ENCODE results near the gene BRAT1. TPM values are rescaled to one million over a fixed set of nuclear protein-coding genes. Genes with fewer than 3 reads are reported as not detected.

Gene BRAT1
- total and polyA plus RNA-seq, 3 experiments from 2014 or later, result 35.0 to 41.9 (median 38.8) TPM

DNA sequence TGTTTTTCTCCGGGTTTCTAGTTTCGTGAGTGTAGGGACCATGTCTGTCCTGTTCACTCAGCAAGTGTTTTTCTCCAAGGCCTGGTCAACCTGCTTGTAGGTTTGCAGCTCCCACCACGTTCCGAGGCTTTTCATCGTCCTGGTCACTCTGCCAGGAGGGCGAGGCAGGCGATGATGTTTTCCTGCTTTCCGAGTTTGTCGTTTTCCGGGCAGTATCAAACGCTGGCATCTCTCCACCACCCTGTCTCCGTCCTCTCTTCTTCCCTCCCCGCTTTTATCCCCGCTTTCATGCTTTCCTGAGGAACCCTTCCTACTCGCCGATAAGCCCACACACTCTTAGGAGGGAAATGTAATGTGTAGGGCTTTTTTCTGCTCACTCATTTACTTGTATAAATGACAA is 14.7 kb upstream of the BRAT1 start:
- DNase-seq, result no peak
- Mint-ChIP-seq H3K36me3 (peaks cover 0 to 30% (median 19%) of the 10 kb centered on the region in 3 donors), H3K4me3 (no peak overlapping the region), H3K27ac (peak overlapping the region in 1 of 8 donors; percentile 10), H3K27me3 (no peaks in the 10 kb centered on the region), H3K9me3 (no peaks in the 10 kb centered on the region), H3K4me1 (peaks cover 0 to 8% (median 5%) of the 10 kb centered on the region in 3 donors)
- ChIA-PET POLR2A (no interaction called here), CTCF (no interaction called here)
- Histone ChIP-seq H3K27me3 (ENCODE audit: insufficient read depth, low read length, poor library complexity, severe bottlenecking) (no peaks in the 10 kb centered on the region), H3K4me1 (ENCODE audit: insufficient read depth, low read length) (no peaks in the 10 kb centered on the region), H3K9me3 (ENCODE audit: low read length) (no peaks in the 10 kb centered on the region), H3K27ac (ENCODE audit: low read depth, low read length) (no peak overlapping the region), H3K4me3 (ENCODE audit: low read length) (no peak overlapping the region), H3K36me3 (ENCODE audit: insufficient read depth, low read length) (no peaks in the 10 kb centered on the region)

DNA sequence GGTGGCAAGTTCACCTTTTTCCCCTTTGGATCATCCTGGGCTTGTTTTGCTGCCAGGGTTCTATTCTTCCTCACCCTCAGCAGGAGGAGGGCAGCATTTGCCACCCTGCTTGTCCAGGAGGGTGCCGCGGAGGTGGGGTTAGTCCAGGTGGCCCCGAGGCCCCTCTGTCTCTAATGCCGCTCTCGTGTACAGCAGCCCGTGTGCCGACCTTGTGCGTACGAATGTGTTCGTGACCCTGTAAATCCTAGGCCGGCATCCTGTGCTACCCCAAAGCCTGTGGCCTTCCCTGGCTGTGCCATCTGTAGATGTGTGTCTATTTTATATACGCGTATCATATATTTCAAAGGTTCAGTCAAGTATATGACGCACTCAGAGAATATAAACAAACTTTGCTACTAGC is 14.1 kb upstream of the BRAT1 start:
- H3K27ac Mint-ChIP-seq, result no peak overlapping the region
- H3K4me1 Mint-ChIP-seq, result peaks cover 0 to 8% (median 5%) of the 10 kb centered on the region in 3 donors
- CTCF ChIA-PET, result interaction anchor here (0.5 kb wide), 1 partner anchor 102 kb away, joined by 3 read pairs; no protein-coding TSS in a partner anchor
- Histone ChIP-seq H3K36me3 (ENCODE audit: insufficient read depth, low read length) (no peaks in the 10 kb centered on the region), H3K27me3 (ENCODE audit: insufficient read depth, low read length, poor library complexity, severe bottlenecking) (no peaks in the 10 kb centered on the region), H3K9me3 (ENCODE audit: low read length) (no peaks in the 10 kb centered on the region), H3K4me1 (ENCODE audit: insufficient read depth, low read length) (no peaks in the 10 kb centered on the region), H3K27ac (ENCODE audit: low read depth, low read length) (no peak overlapping the region), H3K4me3 (ENCODE audit: low read length) (no peak overlapping the region)
- DNase-seq, result no peak
- peaks cover 0 to 24% (median 15%) of the 10 kb centered on the region in 3 donors for H3K36me3 Mint-ChIP-seq
- POLR2A ChIA-PET, result no interaction called here
- no peaks in the 10 kb centered on the region for H3K9me3 Mint-ChIP-seq
- H3K27me3 Mint-ChIP-seq, result no peaks in the 10 kb centered on the region
- no peak overlapping the region for H3K4me3 Mint-ChIP-seq

DNA sequence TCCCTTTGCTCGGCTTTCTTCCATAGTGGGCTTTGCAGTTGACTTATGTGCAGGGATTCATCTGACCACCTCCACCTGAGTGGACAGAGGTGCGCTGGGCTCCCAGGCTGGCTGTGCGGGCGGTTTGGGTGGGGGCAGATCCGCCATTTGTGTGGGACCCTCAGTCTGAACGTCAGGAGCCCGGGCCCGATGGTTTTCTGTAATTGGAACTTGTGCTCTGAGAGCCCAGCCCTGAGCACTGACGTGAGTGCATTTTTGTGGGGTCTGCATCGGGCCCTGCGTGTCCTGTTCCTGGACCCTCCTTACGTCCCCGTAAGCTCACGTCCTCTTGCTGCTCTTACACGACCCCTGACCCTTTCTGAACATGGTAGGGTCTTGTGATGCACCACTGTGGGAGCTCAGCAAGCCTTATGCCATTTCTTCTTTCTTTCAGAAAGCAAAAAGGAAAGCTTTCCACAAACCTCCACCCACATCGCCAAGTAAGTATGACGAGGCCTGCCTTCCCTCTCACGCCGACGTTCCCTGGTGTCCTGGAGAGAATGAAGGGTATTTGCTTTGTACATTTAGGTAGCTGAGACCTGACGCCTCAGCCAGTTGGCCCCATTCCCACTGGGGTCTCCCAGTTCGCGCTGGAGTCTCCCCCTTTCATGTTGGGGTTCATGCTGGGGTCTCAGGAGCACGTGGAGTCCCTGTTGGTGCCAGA is 13.3 kb upstream of the BRAT1 start:
- H3K27me3 Mint-ChIP-seq, result no peaks in the 10 kb centered on the region
- peaks cover 0 to 17% (median 9%) of the 10 kb centered on the region in 3 donors for H3K36me3 Mint-ChIP-seq
- POLR2A ChIA-PET, result no interaction called here
- no peak overlapping the region for H3K4me3 ChIP-seq (ENCODE audit: low read length)
- no peak overlapping the region for H3K4me3 Mint-ChIP-seq
- H3K9me3 Mint-ChIP-seq, result no peaks in the 10 kb centered on the region
- H3K4me1 Mint-ChIP-seq, result peaks cover 0 to 8% (median 5%) of the 10 kb centered on the region in 3 donors
- no peak overlapping the region for H3K27ac Mint-ChIP-seq
- no peaks in the 10 kb centered on the region for H3K4me1 ChIP-seq (ENCODE audit: insufficient read depth, low read length)
- H3K27ac ChIP-seq (ENCODE audit: low read depth, low read length), result no peak overlapping the region
- H3K9me3 ChIP-seq (ENCODE audit: low read length), result no peaks in the 10 kb centered on the region
- DNase-seq, result no peak
- H3K36me3 ChIP-seq (ENCODE audit: insufficient read depth, low read length), result no peaks in the 10 kb centered on the region
- CTCF ChIA-PET, result interaction anchor here (0.5 to 1.4 kb wide), 3 partner anchors 9 to 101 kb away, joined by 3 read pairs; partner anchors contain the start of gene IQCE
- no peaks in the 10 kb centered on the region for H3K27me3 ChIP-seq (ENCODE audit: insufficient read depth, low read length, poor library complexity, severe bottlenecking)

DNA sequence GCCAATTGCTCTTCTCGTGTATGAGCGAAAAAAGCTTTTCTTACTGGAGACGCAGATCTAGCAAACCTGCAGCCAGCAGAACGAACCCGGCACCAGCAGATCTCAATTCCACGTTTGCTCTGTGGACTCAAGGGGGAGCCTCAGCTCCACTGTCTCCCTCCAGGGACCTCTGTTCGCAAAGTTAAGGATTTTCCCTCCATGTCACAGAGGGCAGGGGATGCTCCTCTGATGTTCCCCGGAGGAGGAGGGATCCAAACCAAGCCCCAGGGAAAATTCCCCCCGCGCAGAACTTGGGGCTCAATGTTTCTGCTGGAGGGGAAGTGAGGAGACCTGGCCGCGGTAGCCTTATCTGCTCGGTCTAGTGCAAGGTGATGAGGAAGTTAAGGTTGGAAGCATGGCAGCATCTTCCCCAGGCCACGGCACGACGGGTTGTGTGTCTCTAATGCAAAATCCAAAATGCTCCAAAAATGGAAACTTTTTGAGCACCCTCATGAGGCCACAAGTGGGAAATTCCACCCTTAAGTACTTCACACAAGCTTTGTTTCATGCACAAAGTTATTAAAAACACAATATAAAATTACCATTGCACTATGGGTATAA is 12.5 kb upstream of the BRAT1 start:
- POLR2A ChIA-PET, result no interaction called here
- H3K4me1 Mint-ChIP-seq, result peaks cover 0 to 8% (median 5%) of the 10 kb centered on the region in 3 donors
- no peak for DNase-seq

DNA sequence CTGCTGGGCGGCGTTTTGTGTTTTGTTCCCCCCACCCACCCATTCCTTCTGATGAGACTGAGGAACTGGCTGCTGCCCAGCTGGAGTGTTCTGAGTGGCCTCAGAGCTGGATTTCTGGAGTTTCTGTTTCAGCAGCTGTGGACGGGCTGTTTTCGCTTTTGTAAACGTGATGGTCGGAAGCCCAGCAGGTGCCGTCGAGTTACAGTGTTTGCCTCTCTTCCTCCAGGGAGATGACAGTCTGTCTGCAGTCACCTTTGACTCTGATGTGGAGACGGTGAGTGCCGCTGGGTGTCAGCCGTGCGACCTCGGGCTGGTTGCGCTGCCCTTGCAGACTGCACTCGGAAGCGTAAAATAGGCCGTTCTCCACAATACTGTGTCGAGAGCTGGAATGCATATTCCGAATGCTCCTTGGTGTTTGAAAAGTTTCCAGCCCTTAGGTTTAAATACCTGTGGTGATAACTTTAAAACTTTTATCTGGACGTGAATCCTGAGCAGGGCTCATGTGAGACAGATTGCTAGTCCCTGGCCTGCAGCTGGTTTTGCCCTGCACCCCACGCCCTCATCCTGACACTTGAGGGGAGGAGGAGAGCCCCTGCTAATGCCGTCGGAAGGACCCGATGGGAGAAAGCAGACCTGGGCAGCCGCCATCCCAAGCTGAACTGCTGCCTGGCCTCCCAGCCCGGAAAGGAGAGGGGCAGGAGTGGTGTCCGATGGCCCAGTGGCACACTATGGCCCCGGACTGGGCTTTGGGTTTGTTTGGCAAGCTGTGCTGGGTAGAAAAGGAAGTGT is 11.8 kb upstream of the BRAT1 start:
- no peaks in the 10 kb centered on the region for H3K27me3 Mint-ChIP-seq
- Histone ChIP-seq H3K4me1 (ENCODE audit: insufficient read depth, low read length) (no peaks in the 10 kb centered on the region), H3K9me3 (ENCODE audit: low read length) (no peaks in the 10 kb centered on the region), H3K27ac (ENCODE audit: low read depth, low read length) (no peak overlapping the region), H3K4me3 (ENCODE audit: low read length) (no peak overlapping the region), H3K27me3 (ENCODE audit: insufficient read depth, low read length, poor library complexity, severe bottlenecking) (no peaks in the 10 kb centered on the region), H3K36me3 (ENCODE audit: insufficient read depth, low read length) (no peaks in the 10 kb centered on the region)
- no peaks in the 10 kb centered on the region for H3K9me3 Mint-ChIP-seq
- POLR2A ChIA-PET, result no interaction called here
- H3K4me3 Mint-ChIP-seq, result peak overlapping the region in 3 of 7 donors; percentile 48 to 64 (median 57)
- peaks cover 0 to 6% (median 4%) of the 10 kb centered on the region in 3 donors for H3K36me3 Mint-ChIP-seq
- CTCF ChIA-PET, result interaction anchor here (0.9 to 1.4 kb wide), 5 partner anchors 8 to 116 kb away, joined by 3 to 4 read pairs (median 3); partner anchors contain the start of gene IQCE
- peaks cover 0 to 11% (median 9%) of the 10 kb centered on the region in 3 donors for H3K4me1 Mint-ChIP-seq
- no peak for DNase-seq
- H3K27ac Mint-ChIP-seq, result peak overlapping the region in 2 of 8 donors; percentile 57 to 76

More for the DNA sequence above, 12.5 kb upstream of the BRAT1 start:
- no peaks in the 10 kb centered on the region for H3K27me3 ChIP-seq (ENCODE audit: insufficient read depth, low read length, poor library complexity, severe bottlenecking)
- no peaks in the 10 kb centered on the region for H3K9me3 ChIP-seq (ENCODE audit: low read length)
- H3K27ac Mint-ChIP-seq, result no peak overlapping the region
- CTCF ChIA-PET, result interaction anchor here (0.9 to 1.4 kb wide), 4 partner anchors 8 to 116 kb away, joined by 3 to 4 read pairs (median 3); partner anchors contain the start of gene IQCE
- no peaks in the 10 kb centered on the region for H3K27me3 Mint-ChIP-seq
- H3K27ac ChIP-seq (ENCODE audit: low read depth, low read length), result no peak overlapping the region
- no peak overlapping the region for H3K4me3 Mint-ChIP-seq
- peaks cover 0 to 11% (median 4%) of the 10 kb centered on the region in 3 donors for H3K36me3 Mint-ChIP-seq
- H3K4me1 ChIP-seq (ENCODE audit: insufficient read depth, low read length), result no peaks in the 10 kb centered on the region
- H3K36me3 ChIP-seq (ENCODE audit: insufficient read depth, low read length), result no peaks in the 10 kb centered on the region
- H3K9me3 Mint-ChIP-seq, result no peaks in the 10 kb centered on the region
- no peak overlapping the region for H3K4me3 ChIP-seq (ENCODE audit: low read length)

DNA sequence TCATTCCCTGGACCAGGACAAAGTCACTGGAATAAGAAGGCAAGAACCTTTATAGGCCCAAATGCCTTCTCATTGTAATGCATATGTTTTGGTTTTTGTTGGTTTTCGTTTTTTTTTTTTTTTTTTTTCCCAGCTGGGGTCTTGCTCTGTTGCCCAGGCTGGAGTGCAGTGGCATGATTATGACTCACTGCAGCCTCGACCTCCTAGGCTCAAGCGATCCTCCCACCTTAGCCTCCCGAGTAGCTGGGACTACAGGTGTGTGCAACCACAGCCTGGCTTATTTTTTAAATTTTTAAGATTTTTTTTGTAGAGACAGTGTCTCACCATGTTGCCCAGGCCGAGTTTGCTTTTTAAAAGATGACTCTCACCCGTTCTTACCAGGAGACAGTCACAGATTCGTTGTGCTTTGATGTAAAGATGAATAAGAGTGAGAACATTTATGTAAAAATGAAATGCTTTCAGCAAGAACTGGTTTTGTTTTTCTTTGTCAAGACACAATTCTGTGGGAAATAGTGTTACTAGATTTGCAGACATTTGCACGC is 11.1 kb upstream of the BRAT1 start:
- H3K27ac Mint-ChIP-seq, result peak overlapping the region in 2 of 8 donors; percentile 57 to 76
- no peaks in the 10 kb centered on the region for H3K4me1 ChIP-seq (ENCODE audit: insufficient read depth, low read length)
- H3K9me3 ChIP-seq (ENCODE audit: low read length), result no peaks in the 10 kb centered on the region
- no peaks in the 10 kb centered on the region for H3K9me3 Mint-ChIP-seq
- no peak overlapping the region for H3K27ac ChIP-seq (ENCODE audit: low read depth, low read length)
- no peak for DNase-seq
- no peak overlapping the region for H3K4me3 ChIP-seq (ENCODE audit: low read length)
- H3K27me3 Mint-ChIP-seq, result no peaks in the 10 kb centered on the region
- no peaks in the 10 kb centered on the region for H3K36me3 ChIP-seq (ENCODE audit: insufficient read depth, low read length)
- peaks cover 0 to 4% (median 2%) of the 10 kb centered on the region in 3 donors for H3K36me3 Mint-ChIP-seq
- ChIA-PET POLR2A (no interaction called here), CTCF (interaction anchor here (1.2 to 1.3 kb wide), 3 partner anchors 17 to 115 kb away, joined by 3 read pairs; no protein-coding TSS in a partner anchor)
- H3K4me3 Mint-ChIP-seq, result peak overlapping the region in 2 of 7 donors; percentile 57 to 64
- H3K4me1 Mint-ChIP-seq, result peaks cover 2 to 13% (median 11%) of the 10 kb centered on the region in 3 donors
- no peaks in the 10 kb centered on the region for H3K27me3 ChIP-seq (ENCODE audit: insufficient read depth, low read length, poor library complexity, severe bottlenecking)

DNA sequence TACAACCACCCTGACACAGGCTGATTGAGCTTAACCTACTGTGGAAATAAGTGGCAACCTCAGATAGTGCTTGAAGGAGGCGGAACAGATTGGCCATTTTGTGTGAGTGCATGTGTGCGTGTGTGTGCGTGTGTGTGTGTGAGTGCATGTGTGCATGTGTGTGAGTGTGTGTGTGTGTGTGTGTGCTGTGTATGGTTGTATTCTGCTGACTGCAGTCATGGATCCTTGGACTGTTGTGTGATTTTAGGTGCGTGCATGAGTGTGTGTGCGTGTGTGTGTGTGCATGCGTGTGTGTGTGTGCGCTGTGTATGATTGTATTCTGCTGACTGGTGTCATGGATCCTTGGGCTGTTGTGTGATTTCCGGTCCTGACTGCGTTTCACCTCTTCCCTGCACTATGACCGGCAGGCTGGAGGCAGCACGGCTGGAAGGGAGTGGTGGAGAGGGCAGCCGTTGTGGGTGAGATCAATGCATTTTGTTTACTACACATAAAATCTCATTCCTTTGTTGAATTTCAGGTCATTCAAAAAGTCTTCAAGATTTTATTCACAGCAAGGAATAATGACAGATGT is 9.7 kb upstream of the BRAT1 start:
- H3K4me3 ChIP-seq (ENCODE audit: low read length), result no peak overlapping the region
- no peak overlapping the region for H3K27ac Mint-ChIP-seq
- no peaks in the 10 kb centered on the region for H3K4me1 ChIP-seq (ENCODE audit: insufficient read depth, low read length)
- no peak overlapping the region for H3K4me3 Mint-ChIP-seq
- peaks cover 0 to 3% (median 0%) of the 10 kb centered on the region in 3 donors for H3K36me3 Mint-ChIP-seq
- H3K27ac ChIP-seq (ENCODE audit: low read depth, low read length), result no peak overlapping the region
- no peak for DNase-seq
- H3K9me3 ChIP-seq (ENCODE audit: low read length), result no peaks in the 10 kb centered on the region
- ChIA-PET CTCF (no interaction called here), POLR2A (no interaction called here)
- H3K36me3 ChIP-seq (ENCODE audit: insufficient read depth, low read length), result no peaks in the 10 kb centered on the region
- H3K4me1 Mint-ChIP-seq, result peaks cover 3 to 14% (median 13%) of the 10 kb centered on the region in 3 donors
- no peaks in the 10 kb centered on the region for H3K27me3 Mint-ChIP-seq
- H3K27me3 ChIP-seq (ENCODE audit: insufficient read depth, low read length, poor library complexity, severe bottlenecking), result no peaks in the 10 kb centered on the region
- no peaks in the 10 kb centered on the region for H3K9me3 Mint-ChIP-seq
